ENCODE measurements around the gene PPARA.

- TF ChIP-seq POLR2A (IDR thresholded peaks at IDR 0.05; ENCODE audit: low read depth, low read length) = no peak
- no peak for TF ChIP-seq POLR2AphosphoS5 (IDR thresholded peaks at IDR 0.05; ENCODE audit: low read depth, low read length)
Measured at GRCh38 chr22:46162771-46163556, 12.6 kb downstream of the PPARA start.

All from GM12892 (cell line).